ENCODE measurements around the gene DIS3. TPM values are rescaled to one million over a fixed set of nuclear protein-coding genes. Genes with fewer than 3 reads are reported as not detected.

Gene DIS3
- total and polyA plus RNA-seq, 9 of the 15 experiments (the other 6 are each of a cell fraction or from before 2014, with no cell fraction given), result 6.0 to 48.9 (median 34.2) TPM

- no peak for TF ChIP-seq ZNF780A (CRISPR knock-in tag; IDR thresholded peaks at IDR 0.05)
- no peak for TF ChIP-seq ZNF197 (CRISPR knock-in tag; IDR thresholded peaks at IDR 0.05; ENCODE audit: low read depth)
- no peak for TF ChIP-seq RBM39 (optimal IDR thresholded peaks at IDR 0.05; ENCODE audit: low read depth, low read length)
- no peak for TF ChIP-seq ZNF584 (CRISPR knock-in tag; IDR thresholded peaks at IDR 0.05; ENCODE audit: low read depth)
- TF ChIP-seq TCF7L2 (IDR thresholded peaks at IDR 0.05; ENCODE audit: low read depth, low read length), result no peak
- peak; percentile 63 for TF ChIP-seq MYBL2 (IDR thresholded peaks at IDR 0.05; ENCODE audit: low read depth)
- no peak for TF ChIP-seq MYBL2 (CRISPR knock-in tag; IDR thresholded peaks at IDR 0.05; ENCODE audit: borderline replicate concordance)
- TF ChIP-seq ZNF124 (CRISPR knock-in tag; IDR thresholded peaks at IDR 0.05), result no peak
- no peak for TF ChIP-seq PTTG1 (tag; IDR thresholded peaks at IDR 0.05; ENCODE audit: low read depth)
- TF ChIP-seq ZNF561 (CRISPR knock-in tag; conservative IDR thresholded peaks at IDR 0.05), result no peak
- peak; percentile 64 to 74; a peak in 3 of 4 replicates for TF ChIP-seq NRF1 (conservative IDR thresholded peaks at IDR 0.05 in 1 of 2, IDR thresholded peaks at IDR 0.05 in 1 of 2)
- TF ChIP-seq PYGO2 (tag; IDR thresholded peaks at IDR 0.05), result no peak
Measured at GRCh38 chr13:72781451-72782439, at the start of gene DIS3, which contains the start of gene PIBF1 (continued).
